Measurements from ENCODE around the gene VPS52.
A peak's percentile ranks its signal among the peaks of the same experiment; 100 is the strongest.

VPS52 gene

DNA sequence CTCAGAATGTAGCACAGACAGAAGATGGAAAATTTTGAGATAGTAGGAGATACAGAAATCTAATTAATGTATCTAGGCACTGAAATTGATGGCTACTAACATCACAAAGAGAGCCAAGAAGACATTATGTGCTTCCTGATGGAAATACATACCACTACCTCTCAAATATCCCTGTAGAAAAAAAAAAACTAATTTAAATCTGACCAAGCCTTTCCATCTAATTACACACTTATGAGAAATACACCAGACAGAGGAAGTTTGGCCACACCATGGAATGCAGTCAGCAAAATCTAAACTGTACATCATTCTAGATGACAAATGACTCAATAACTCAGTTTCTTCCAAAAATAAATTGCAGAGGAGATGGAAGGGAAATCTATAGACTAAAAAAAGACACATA, 18.9 kb downstream of the VPS52 start:
- TF ChIP-seq NFIC (IDR thresholded peaks at IDR 0.05), result no peak
- no peak for TF ChIP-seq YY1 (IDR thresholded peaks at IDR 0.05; ENCODE audit: low read depth)
- no peak for TF ChIP-seq TCF12 (IDR thresholded peaks at IDR 0.05; ENCODE audit: low read depth)
- TF ChIP-seq EP300 (IDR thresholded peaks at IDR 0.05; ENCODE audit: borderline replicate concordance), result no peak
- TF ChIP-seq, protein P1, sequence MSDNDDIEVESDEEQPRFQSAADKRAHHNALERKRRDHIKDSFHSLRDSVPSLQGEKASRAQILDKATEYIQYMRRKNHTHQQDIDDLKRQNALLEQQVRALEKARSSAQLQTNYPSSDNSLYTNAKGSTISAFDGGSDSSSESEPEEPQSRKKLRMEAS (IDR thresholded peaks at IDR 0.05), result no peak
- TF ChIP-seq CREB1 (IDR thresholded peaks at IDR 0.05; ENCODE audit: low read depth), result no peak
- no peak for TF ChIP-seq CEBPB (IDR thresholded peaks at IDR 0.05)
- no peak for TF ChIP-seq USF1 (IDR thresholded peaks at IDR 0.05)
- TF ChIP-seq EGR1 (IDR thresholded peaks at IDR 0.05), result no peak
- TF ChIP-seq FOXM1 (IDR thresholded peaks at IDR 0.05; ENCODE audit: borderline replicate concordance, low read depth), result no peak

GRCh38 chr6:33251395-33252012, 20.2 kb downstream of the VPS52 start:
- TF ChIP-seq TCF12 (IDR thresholded peaks at IDR 0.05; ENCODE audit: low read depth) (no peak), EGR1 (IDR thresholded peaks at IDR 0.05) (no peak), CREB1 (IDR thresholded peaks at IDR 0.05; ENCODE audit: low read depth) (no peak), FOXM1 (IDR thresholded peaks at IDR 0.05; ENCODE audit: borderline replicate concordance, low read depth) (no peak), TAF1 (IDR thresholded peaks at IDR 0.05; ENCODE audit: low read depth) (no peak), NFIC (IDR thresholded peaks at IDR 0.05) (no peak), ZBTB7A (IDR thresholded peaks at IDR 0.05; ENCODE audit: low read depth) (no peak), USF1 (IDR thresholded peaks at IDR 0.05) (no peak), YY1 (IDR thresholded peaks at IDR 0.05; ENCODE audit: low read depth) (no peak)
- TF ChIP-seq, protein P2, sequence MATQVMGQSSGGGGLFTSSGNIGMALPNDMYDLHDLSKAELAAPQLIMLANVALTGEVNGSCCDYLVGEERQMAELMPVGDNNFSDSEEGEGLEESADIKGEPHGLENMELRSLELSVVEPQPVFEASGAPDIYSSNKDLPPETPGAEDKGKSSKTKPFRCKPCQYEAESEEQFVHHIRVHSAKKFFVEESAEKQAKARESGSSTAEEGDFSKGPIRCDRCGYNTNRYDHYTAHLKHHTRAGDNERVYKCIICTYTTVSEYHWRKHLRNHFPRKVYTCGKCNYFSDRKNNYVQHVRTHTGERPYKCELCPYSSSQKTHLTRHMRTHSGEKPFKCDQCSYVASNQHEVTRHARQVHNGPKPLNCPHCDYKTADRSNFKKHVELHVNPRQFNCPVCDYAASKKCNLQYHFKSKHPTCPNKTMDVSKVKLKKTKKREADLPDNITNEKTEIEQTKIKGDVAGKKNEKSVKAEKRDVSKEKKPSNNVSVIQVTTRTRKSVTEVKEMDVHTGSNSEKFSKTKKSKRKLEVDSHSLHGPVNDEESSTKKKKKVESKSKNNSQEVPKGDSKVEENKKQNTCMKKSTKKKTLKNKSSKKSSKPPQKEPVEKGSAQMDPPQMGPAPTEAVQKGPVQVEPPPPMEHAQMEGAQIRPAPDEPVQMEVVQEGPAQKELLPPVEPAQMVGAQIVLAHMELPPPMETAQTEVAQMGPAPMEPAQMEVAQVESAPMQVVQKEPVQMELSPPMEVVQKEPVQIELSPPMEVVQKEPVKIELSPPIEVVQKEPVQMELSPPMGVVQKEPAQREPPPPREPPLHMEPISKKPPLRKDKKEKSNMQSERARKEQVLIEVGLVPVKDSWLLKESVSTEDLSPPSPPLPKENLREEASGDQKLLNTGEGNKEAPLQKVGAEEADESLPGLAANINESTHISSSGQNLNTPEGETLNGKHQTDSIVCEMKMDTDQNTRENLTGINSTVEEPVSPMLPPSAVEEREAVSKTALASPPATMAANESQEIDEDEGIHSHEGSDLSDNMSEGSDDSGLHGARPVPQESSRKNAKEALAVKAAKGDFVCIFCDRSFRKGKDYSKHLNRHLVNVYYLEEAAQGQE (IDR thresholded peaks at IDR 0.05; ENCODE audit: low read depth), result no peak

- TF ChIP-seq EGR1 (IDR thresholded peaks at IDR 0.05) (no peak), CEBPB (IDR thresholded peaks at IDR 0.05) (no peak), EP300 (IDR thresholded peaks at IDR 0.05; ENCODE audit: borderline replicate concordance) (no peak), USF1 (IDR thresholded peaks at IDR 0.05) (no peak), YY1 (IDR thresholded peaks at IDR 0.05; ENCODE audit: low read depth) (no peak), TCF12 (IDR thresholded peaks at IDR 0.05; ENCODE audit: low read depth) (no peak), FOXM1 (IDR thresholded peaks at IDR 0.05; ENCODE audit: borderline replicate concordance, low read depth) (no peak), ZBTB7A (IDR thresholded peaks at IDR 0.05; ENCODE audit: low read depth) (no peak), RAD21 (IDR thresholded peaks at IDR 0.05; ENCODE audit: low read depth) (no peak), TEAD4 (IDR thresholded peaks at IDR 0.05) (no peak), NFIC (IDR thresholded peaks at IDR 0.05) (no peak), TAF1 (IDR thresholded peaks at IDR 0.05; ENCODE audit: low read depth) (no peak), CREB1 (IDR thresholded peaks at IDR 0.05; ENCODE audit: low read depth) (no peak)
- TF ChIP-seq, protein P1 (IDR thresholded peaks at IDR 0.05), result no peak
- TF ChIP-seq, protein P2 (IDR thresholded peaks at IDR 0.05; ENCODE audit: low read depth), result no peak
These were observed 20.9 kb downstream of the VPS52 start for GRCh38 chr6:33250731-33251130.

DNA sequence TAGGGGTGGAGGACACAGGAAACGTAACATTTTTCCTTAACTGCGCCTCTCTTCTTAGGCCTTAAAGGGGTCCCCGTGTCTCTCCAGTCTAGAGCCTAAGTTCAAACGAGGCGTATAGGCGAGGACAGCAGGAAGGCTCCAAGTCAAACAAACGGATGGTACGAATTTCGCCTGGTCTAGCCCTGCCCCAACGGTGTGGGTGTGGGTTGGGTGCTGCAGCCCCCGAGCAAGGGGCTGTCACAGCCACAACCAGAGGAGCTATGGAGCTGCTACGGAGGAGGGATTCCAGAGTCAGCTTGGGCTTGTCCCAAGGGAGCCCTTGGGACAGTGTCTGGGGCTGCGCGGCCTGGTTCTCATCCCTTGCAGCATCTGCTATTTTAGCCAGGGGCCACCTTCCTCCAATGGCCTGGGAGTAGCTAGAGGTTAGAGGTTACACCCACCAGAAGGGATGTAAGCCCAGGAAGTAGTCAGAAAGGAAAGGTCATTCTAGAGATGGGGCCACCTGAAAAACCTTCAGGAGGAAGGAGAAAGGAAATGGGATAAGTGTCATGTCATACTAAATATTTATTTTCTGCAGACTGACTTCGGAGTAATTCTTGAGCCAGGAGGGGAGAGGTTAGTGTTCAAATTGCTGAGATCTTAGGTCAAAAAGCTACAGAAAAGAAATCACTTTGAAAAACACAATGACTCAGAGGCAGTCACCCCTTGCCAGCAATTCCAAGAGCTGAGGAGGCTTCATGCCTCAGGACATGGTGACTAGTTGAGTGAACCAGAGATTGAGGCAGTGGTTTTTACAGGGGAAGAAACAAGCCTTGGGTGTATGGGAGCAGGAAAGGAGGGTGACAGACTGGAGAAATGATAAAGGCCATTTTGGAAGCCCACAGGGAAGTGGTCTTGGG, 21.7 kb downstream of the VPS52 start:
- TF ChIP-seq CEBPB (IDR thresholded peaks at IDR 0.05) (no peak), TAF1 (IDR thresholded peaks at IDR 0.05; ENCODE audit: low read depth) (0 out of 2 replicates have a peak, but pooled peaks have one; percentile 5), CREB1 (IDR thresholded peaks at IDR 0.05; ENCODE audit: low read depth) (no peak)

Measured in Ishikawa (cell line).